MCF 10A (cell line): ENCODE measurements around the gene FCGR3A. TPM values are rescaled to one million over a fixed set of nuclear protein-coding genes. Genes with fewer than 3 reads are reported as not detected.
"Not testable (repeated sequence)": the region's sequence is repeated elsewhere in the genome, so short reads cannot be mapped to it uniquely, and the experiment has no call there.

ENCODE experiments used
- BruUV-seq: library from RNA; stranded (reverse); fragments of 400-500 nt; replicated peaks from 2 replicates; lab custom pipeline; 2021; lab: Mats Ljungman, UMichigan
- CTCF ChIA-PET: fragments of 300-600 bp; sonication (Branson Sonifier 250); formaldehyde crosslinking; extraction: SDS; loops from one replicate; lab custom pipeline; 2021; ENCODE audit warnings: antibody characterized with exemption, inconsistent platforms; lab: Yijun Ruan, JAX
- POLR2A ChIA-PET: fragments of 300-600, 350-650 bp; sonication (Branson Sonifier 250); formaldehyde crosslinking; extraction: SDS; loops from one replicate; lab custom pipeline; 2020; ENCODE audit warnings: antibody characterized with exemption, inconsistent platforms; lab: Yijun Ruan, JAX
- DNase-seq: peaks from one replicate; pipeline ENCODE4 v3.0.0-alpha.2; 2018; ENCODE audit not compliant: unreplicated experiment
- H3K27ac Mint-ChIP-seq: one replicate; pipeline ENCODE4 v1.8.0; 2022; ENCODE audit warnings: mild to moderate bottlenecking, low read depth, mixed read lengths; ENCODE audit not compliant: unreplicated experiment
- H3K27me3 Mint-ChIP-seq: one replicate; pipeline ENCODE4 v1.8.0; 2022; ENCODE audit warnings: mixed read lengths; ENCODE audit not compliant: insufficient read depth, unreplicated experiment
- H3K36me3 Mint-ChIP-seq: one replicate; pipeline ENCODE4 v1.8.0; 2022; ENCODE audit warnings: mild to moderate bottlenecking, moderate library complexity, mixed read lengths; ENCODE audit not compliant: insufficient read depth, unreplicated experiment
- H3K4me1 Mint-ChIP-seq: one replicate; pipeline ENCODE4 v1.8.0; 2022; ENCODE audit warnings: mixed read lengths; ENCODE audit not compliant: insufficient read depth, unreplicated experiment
- H3K4me3 Mint-ChIP-seq: one replicate; pipeline ENCODE4 v1.8.0; 2022; ENCODE audit warnings: mild to moderate bottlenecking, moderate library complexity, mixed read lengths; ENCODE audit not compliant: unreplicated experiment
- H3K9me3 Mint-ChIP-seq: one replicate; pipeline ENCODE4 v1.8.0; 2022; ENCODE audit warnings: mixed read lengths; ENCODE audit not compliant: unreplicated experiment
- CTCF ChIP-seq: fragments of 200-600 bp; IDR thresholded peaks from one replicate; pipeline ENCODE4 v1.8.0; 2022; ENCODE audit warnings: antibody characterized with exemption, mild to moderate bottlenecking; ENCODE audit not compliant: unreplicated experiment
- intact Hi-C: fragments of 100-400 bp; cut with micrococcal nuclease; formaldehyde crosslinking; loops from 2 replicates; pipeline ENCODE4 v1.14.1; 2022
- total RNA-seq: library from RNA; stranded (reverse); gene quantifications from 2 replicates; pipeline ENCODE4 v1.2.3, GENCODE V29; 2022

The FCGR3A gene
- total RNA-seq, 1 experiment from 2014 or later: not detected

- intact Hi-C loops, CTCF ChIA-PET, DNase-seq, H3K9me3 Mint-ChIP-seq, H3K27ac Mint-ChIP-seq, H3K27me3 Mint-ChIP-seq, H3K4me3 Mint-ChIP-seq, H3K36me3 Mint-ChIP-seq, BruUV-seq, POLR2A ChIA-PET: not testable (repeated sequence)
- peaks cover 10% of the 10 kb centered on the region for H3K4me1 Mint-ChIP-seq
These were observed 36.2 kb downstream of the FCGR3A start for GRCh38 chr1:161513448-161513780.

DNA sequence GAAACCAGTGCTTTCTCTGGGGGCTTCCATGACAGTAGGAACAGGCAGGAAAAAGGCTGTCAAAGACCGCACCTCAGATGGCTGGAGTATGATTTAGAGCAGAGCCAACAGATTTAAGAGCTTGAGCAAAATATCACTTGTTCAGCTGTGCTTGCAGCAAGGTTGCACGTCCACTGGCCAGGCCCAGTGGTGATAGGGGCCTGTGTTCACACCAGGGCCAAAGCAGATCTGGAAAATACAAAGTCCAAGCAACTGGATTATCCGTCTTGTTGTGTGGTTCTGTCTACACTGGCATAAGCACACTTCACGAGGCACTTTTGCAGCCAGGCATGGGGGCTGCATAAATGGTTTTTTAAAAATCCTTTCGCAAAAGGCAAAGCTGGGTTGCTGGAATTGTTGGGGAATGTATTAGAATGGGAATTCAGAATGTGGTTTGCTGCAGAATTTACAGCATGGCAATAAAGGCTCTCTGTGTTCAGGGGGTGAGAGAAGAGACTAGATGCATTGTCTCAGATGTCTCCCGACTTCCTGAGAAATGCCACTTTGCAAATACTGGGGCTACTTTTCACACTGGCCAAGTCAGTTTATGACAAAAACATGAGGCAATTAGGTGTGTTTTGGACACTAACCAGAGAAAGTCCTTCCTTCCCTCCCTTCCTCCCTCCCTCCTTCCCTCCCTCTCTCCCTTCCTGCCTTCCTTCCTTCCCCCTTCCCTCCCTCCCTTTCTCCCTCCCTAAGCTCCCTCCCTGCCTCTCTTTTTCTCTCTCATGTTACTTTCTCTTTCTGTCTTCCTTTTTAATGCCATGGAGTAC is 36.8 kb downstream of the FCGR3A start:
- DNase-seq, CTCF ChIA-PET, H3K36me3 Mint-ChIP-seq, POLR2A ChIA-PET, H3K4me3 Mint-ChIP-seq, intact Hi-C loops, BruUV-seq, H3K27me3 Mint-ChIP-seq, H3K9me3 Mint-ChIP-seq: not testable (repeated sequence)
- peaks cover 10% of the 10 kb centered on the region for H3K4me1 Mint-ChIP-seq
- peak overlapping the region; percentile 46 for H3K27ac Mint-ChIP-seq

DNA sequence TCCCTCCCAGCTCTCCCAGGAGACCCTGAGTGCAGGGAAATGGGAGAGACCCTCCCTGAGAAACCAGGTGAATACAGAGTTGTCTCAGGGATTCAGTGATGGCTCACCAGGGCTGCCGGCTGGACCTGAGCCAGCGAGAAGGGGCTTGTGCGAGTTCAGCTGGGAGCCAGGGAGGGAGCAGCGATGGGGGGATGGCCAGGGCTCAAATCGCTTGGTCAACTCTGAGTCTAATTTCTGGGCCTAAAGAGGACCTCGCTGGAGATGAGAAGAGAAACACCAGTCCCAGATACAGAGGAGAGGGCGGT is 37.9 kb downstream of the FCGR3A start:
- no peaks in the 10 kb centered on the region for H3K27me3 Mint-ChIP-seq
- ChIA-PET POLR2A (no interaction called here), CTCF (no interaction called here)
- H3K27ac Mint-ChIP-seq: no peak overlapping the region
- DNase-seq: no peak
- H3K4me1 Mint-ChIP-seq: peaks cover 10% of the 10 kb centered on the region
- no peak for TF ChIP-seq CTCF
- no peak overlapping the region for H3K4me3 Mint-ChIP-seq
- no peaks in the 10 kb centered on the region for H3K9me3 Mint-ChIP-seq
- no peaks in the 10 kb centered on the region for H3K36me3 Mint-ChIP-seq
- intact Hi-C loops: no loop called here
- no TSS peak for BruUV-seq

GRCh38 chr1:161511018-161511755 is 38.4 kb downstream of the FCGR3A start:
- no peak overlapping the region for H3K4me3 Mint-ChIP-seq
- no TSS peak for BruUV-seq
- no peak for DNase-seq
- H3K36me3 Mint-ChIP-seq: no peaks in the 10 kb centered on the region
- H3K27me3 Mint-ChIP-seq: no peaks in the 10 kb centered on the region
- intact Hi-C loops: no loop called here
- ChIA-PET CTCF (interaction anchor here (0.6 to 1.2 kb wide), 4 partner anchors 13 to 265 kb away, joined by 3 to 6 read pairs (median 3); no protein-coding TSS in a partner anchor), POLR2A (interaction anchor here (0.6 kb wide), 1 partner anchor 28 kb away, joined by 4 read pairs; no protein-coding TSS in a partner anchor)
- H3K9me3 Mint-ChIP-seq: no peaks in the 10 kb centered on the region
- no peak for TF ChIP-seq CTCF
- H3K4me1 Mint-ChIP-seq: peaks cover 10% of the 10 kb centered on the region
- H3K27ac Mint-ChIP-seq: no peak overlapping the region

DNA sequence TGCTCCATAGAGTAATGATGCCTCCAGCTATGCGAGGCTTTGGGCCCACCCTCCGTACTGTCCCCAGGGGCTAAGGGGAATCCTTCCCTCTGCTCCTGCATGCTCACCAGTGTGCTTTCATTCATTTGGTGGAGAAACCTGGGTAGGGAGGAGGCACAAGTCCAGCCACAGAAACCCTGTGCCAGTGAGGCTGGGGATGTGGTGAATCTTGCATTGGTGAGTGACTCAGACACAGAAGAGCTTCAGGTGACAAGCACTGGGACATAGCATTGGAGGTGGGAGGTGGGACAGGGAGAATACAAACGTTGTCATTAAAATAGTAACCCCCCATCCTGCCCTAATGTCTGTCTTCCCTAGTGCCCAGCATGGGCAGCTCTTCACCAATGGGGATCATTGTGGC is 39.1 kb downstream of the FCGR3A start:
- intact Hi-C loops: no loop called here
- Mint-ChIP-seq H3K4me1 (peaks cover 10% of the 10 kb centered on the region), H3K4me3 (no peak overlapping the region), H3K36me3 (no peaks in the 10 kb centered on the region), H3K9me3 (no peaks in the 10 kb centered on the region), H3K27ac (no peak overlapping the region), H3K27me3 (no peaks in the 10 kb centered on the region)
- no TSS peak for BruUV-seq
- CTCF ChIA-PET: interaction anchor here (0.7 to 1.2 kb wide), 3 partner anchors 13 to 22 kb away, joined by 3 to 6 read pairs (median 3); no protein-coding TSS in a partner anchor
- POLR2A ChIA-PET: interaction anchor here (0.6 kb wide), 1 partner anchor 29 kb away, joined by 4 read pairs; no protein-coding TSS in a partner anchor
- no peak for TF ChIP-seq CTCF
- no peak for DNase-seq
